Loucy (cell line): ENCODE measurements around the gene COL27A1.

Experiments used
- H2AFZ ChIP-seq: fragments of 200-600 bp; sonication (generic); 2 replicates; pipeline ENCODE4 v1.6.0; 2016; ENCODE audit warnings: antibody characterized with exemption, mild to moderate bottlenecking, low read length, moderate library complexity
- H3F3A ChIP-seq: fragments of 200-600 bp; 2 replicates; pipeline ENCODE4 v1.6.0; 2016; ENCODE audit warnings: antibody characterized with exemption, low read depth, mild to moderate bottlenecking
- H3K27me3 ChIP-seq: fragments of 200-600 bp; sonication (generic); 2 replicates; pipeline ENCODE4 v1.6.1; 2014; ENCODE audit warnings: low read length, mild to moderate bottlenecking; ENCODE audit not compliant: insufficient read depth, poor library complexity, severe bottlenecking
- H3K36me3 ChIP-seq: fragments of 200-600 bp; sonication (generic); 2 replicates; pipeline ENCODE4 v1.6.1; 2016; ENCODE audit warnings: low read length; ENCODE audit not compliant: insufficient read depth
- H3K4me1 ChIP-seq: fragments of 200-600 bp; sonication (generic); 2 replicates; pipeline ENCODE4 v1.5.1; 2014; ENCODE audit warnings: low read length, mild to moderate bottlenecking; ENCODE audit not compliant: insufficient read depth, poor library complexity, severe bottlenecking
- H3K4me2 ChIP-seq: fragments of 200-600 bp; sonication (generic); 2 replicates; pipeline ENCODE4 v1.6.0; 2014; ENCODE audit warnings: antibody characterized with exemption, low read length, low read depth, mild to moderate bottlenecking; ENCODE audit not compliant: poor library complexity, severe bottlenecking
- H3K4me3 ChIP-seq: fragments of 200-600 bp; sonication (generic); 2 replicates; pipeline ENCODE4 v1.5.1; 2014; ENCODE audit warnings: low read length, mild to moderate bottlenecking, mixed read lengths; ENCODE audit not compliant: poor library complexity, severe bottlenecking
- H3K79me2 ChIP-seq: fragments of 200-600 bp; sonication (generic); 2 replicates; pipeline ENCODE4 v1.6.1; 2014; ENCODE audit warnings: low read length; ENCODE audit not compliant: insufficient read depth
- H3K9ac ChIP-seq: fragments of 200-600 bp; sonication (generic); 2 replicates; pipeline ENCODE4 v1.6.0; 2014; ENCODE audit warnings: mild to moderate bottlenecking, low read depth, low read length, moderate library complexity; ENCODE audit not compliant: poor library complexity, severe bottlenecking
- H3K9me2 ChIP-seq: fragments of 200-600 bp; sonication (generic); replicated peaks from 2 replicates; pipeline ENCODE4 v1.6.1; 2016; ENCODE audit warnings: low read depth, low read length, mixed read lengths
- H3K9me3 ChIP-seq: fragments of 200-600 bp; sonication (generic); 2 replicates; pipeline ENCODE4 v1.6.1; 2014; ENCODE audit warnings: mild to moderate bottlenecking, antibody characterized with exemption, low read length, low read depth; ENCODE audit not compliant: insufficient read depth
- H4K20me1 ChIP-seq: fragments of 200-600 bp; sonication (generic); 2 replicates; pipeline ENCODE4 v1.6.0; 2014; ENCODE audit warnings: antibody characterized with exemption, low read length, mild to moderate bottlenecking; ENCODE audit not compliant: insufficient read depth, poor library complexity, severe bottlenecking
- CTCF ChIP-seq: fragments of 200-600 bp; sonication (generic); conservative IDR thresholded peaks from 2 replicates; pipeline ENCODE4 v1.5.1; 2014; ENCODE audit warnings: mild to moderate bottlenecking, antibody characterized with exemption, low read length
- EZH2phosphoT487 ChIP-seq: fragments of 200-600 bp; IDR thresholded peaks from 2 replicates; pipeline ENCODE4 v1.6.1; 2018; ENCODE audit warnings: antibody characterized with exemption, mild to moderate bottlenecking, moderate library complexity, borderline replicate concordance

Gene COL27A1

GRCh38 chr9:114336699-114337395, 181.5 kb downstream of the COL27A1 start:
- H3F3A ChIP-seq, result no peaks in the 10 kb centered on the region
- no peak overlapping the region for H3K4me3 ChIP-seq
- H4K20me1 ChIP-seq, result no peaks in the 10 kb centered on the region
- H3K79me2 ChIP-seq, result no peaks in the 10 kb centered on the region
- H3K9ac ChIP-seq, result no peak overlapping the region
- TF ChIP-seq EZH2phosphoT487 (no peak), CTCF (no peak)
- H3K4me2 ChIP-seq, result no peak overlapping the region
- H3K27me3 ChIP-seq, result no peaks in the 10 kb centered on the region
- H3K4me1 ChIP-seq, result no peaks in the 10 kb centered on the region
- H3K9me2 ChIP-seq, result no peaks in the 10 kb centered on the region
- H3K36me3 ChIP-seq, result peaks cover 67% of the 10 kb centered on the region; the same call in 1 of the 2 replicates
- no peak overlapping the region for H2AFZ ChIP-seq
- no peaks in the 10 kb centered on the region for H3K9me3 ChIP-seq

GRCh38 chr9:114338187-114338586, 182.8 kb downstream of the COL27A1 start:
- Histone ChIP-seq H3F3A (no peaks in the 10 kb centered on the region), H4K20me1 (no peaks in the 10 kb centered on the region), H3K9me3 (no peaks in the 10 kb centered on the region), H3K36me3 (peaks cover 79% of the 10 kb centered on the region; the same call in 1 of the 2 replicates), H3K4me1 (no peaks in the 10 kb centered on the region), H3K27me3 (no peaks in the 10 kb centered on the region), H3K9me2 (no peaks in the 10 kb centered on the region), H2AFZ (no peak overlapping the region), H3K4me2 (no peak overlapping the region), H3K79me2 (no peaks in the 10 kb centered on the region), H3K9ac (no peak overlapping the region), H3K4me3 (no peak overlapping the region)
- TF ChIP-seq CTCF, result no peak
- no peak for TF ChIP-seq EZH2phosphoT487

- Histone ChIP-seq H3K4me2 (no peak overlapping the region), H3K79me2 (no peaks in the 10 kb centered on the region), H3K9me3 (no peaks in the 10 kb centered on the region), H3K27me3 (no peaks in the 10 kb centered on the region), H3K9me2 (no peaks in the 10 kb centered on the region), H3K4me3 (no peak overlapping the region), H3F3A (no peaks in the 10 kb centered on the region), H3K36me3 (peaks cover 90% of the 10 kb centered on the region; the same call in 1 of the 2 replicates), H3K4me1 (no peaks in the 10 kb centered on the region), H3K9ac (no peak overlapping the region), H4K20me1 (no peaks in the 10 kb centered on the region), H2AFZ (no peak overlapping the region)
- no peak for TF ChIP-seq EZH2phosphoT487
- peak; percentile 98 for TF ChIP-seq CTCF
Measured at GRCh38 chr9:114339130-114339908, 184.0 kb downstream of the COL27A1 start.
